Gastroesophageal sphincter (tissue), 3 donors: ENCODE measurements around the gene STX1A.

Source experiments
- CTCF ChIP-seq, 4 experiments: fragments of 200-600 bp in 2 of 4; fragments of 450-650 bp in 2 of 4; sonication (generic) in 1 of 4; IDR thresholded peaks; one replicate each; pipeline ENCODE4 v1.5.1; 2017 to 2019; ENCODE audit warnings: antibody characterized with exemption in 4 of 4, mild to moderate bottlenecking in 2 of 4, moderate library complexity in 2 of 4
- EP300 ChIP-seq: sonication (generic); formaldehyde crosslinking; IDR thresholded peaks from one replicate; pipeline ENCODE4 v1.6.1; 2017; ENCODE audit warnings: antibody characterized with exemption, mild to moderate bottlenecking
- POLR2A ChIP-seq, 2 donors: fragments of 450-650 bp; IDR thresholded peaks; one replicate each; pipeline ENCODE4 v1.6.1; 2017; ENCODE audit warnings: antibody characterized with exemption in 2 of 2, mild to moderate bottlenecking in 2 of 2, moderate library complexity in 1 of 2

DNA sequence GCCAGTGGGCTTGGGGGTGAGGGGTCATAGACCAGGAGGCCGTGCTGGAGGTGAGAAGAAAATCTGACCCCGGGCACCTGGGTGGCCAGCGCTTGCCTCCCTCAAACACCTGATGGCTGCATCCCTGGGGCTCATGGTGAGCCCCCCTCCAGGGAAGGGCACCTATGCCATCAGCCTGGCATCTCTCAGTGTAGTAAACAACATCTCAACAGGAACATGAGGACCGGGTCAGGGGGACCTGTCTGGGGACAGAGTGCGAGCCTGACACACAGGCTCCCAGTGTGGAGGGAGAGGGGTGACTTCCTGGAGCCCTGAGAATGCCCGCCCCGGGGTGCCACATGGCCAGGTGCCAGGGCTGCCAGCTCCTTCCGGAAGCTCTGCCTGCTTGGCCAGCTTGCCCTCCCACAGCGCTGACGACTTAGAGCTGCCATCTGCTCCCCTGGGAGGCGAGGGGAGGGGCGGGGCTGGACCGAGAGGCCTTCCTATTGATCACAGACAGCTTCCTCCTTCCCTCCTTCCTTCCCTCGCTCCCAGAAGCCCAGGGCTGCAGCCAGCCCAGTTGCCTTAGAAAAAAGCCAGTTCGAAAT, 12.3 kb downstream of the STX1A start:
- TF ChIP-seq CTCF (IDR thresholded peaks at IDR 0.05) (no peak), POLR2A (IDR thresholded peaks at IDR 0.05) (no peak), EP300 (no peak)
